ENCODE data around the gene PARM1.

- TF ChIP-seq CTCF (IDR thresholded peaks at IDR 0.05) (no peak), ZFX (IDR thresholded peaks at IDR 0.05; ENCODE audit: borderline replicate concordance) (no peak)
Measured at GRCh38 chr4:74897386-74897785, 35.5 kb upstream of the PARM1 start.

All from 22Rv1 (cell line).